OCI-LY1 (cell line): ENCODE measurements around the gene PTPRE.

Source experiments
- H2AFZ ChIP-seq: fragments of 200-600 bp; sonication (generic), shearing (Covaris generic); 2 replicates; pipeline ENCODE4 v1.6.0; 2014; ENCODE audit warnings: antibody characterized with exemption, mild to moderate bottlenecking, low read length
- H3F3A ChIP-seq: fragments of 200-600 bp; sonication (generic), shearing (Covaris generic); 2 replicates; pipeline ENCODE4 v1.6.0; 2014; ENCODE audit warnings: mild to moderate bottlenecking, antibody characterized with exemption, low read length, moderate library complexity; ENCODE audit not compliant: insufficient read depth
- H3K27ac ChIP-seq: fragments of 200-600 bp; sonication (generic); 2 replicates; pipeline ENCODE4 v1.5.1; 2014; ENCODE audit warnings: low read length, mixed run types, mild to moderate bottlenecking, low read depth; ENCODE audit not compliant: poor library complexity, severe bottlenecking
- H3K27me3 ChIP-seq: fragments of 200-600 bp; sonication (generic); 2 replicates; pipeline ENCODE4 v1.6.0; 2014; ENCODE audit warnings: antibody characterized with exemption, mild to moderate bottlenecking, low read length, moderate library complexity; ENCODE audit not compliant: insufficient read depth
- H3K36me3 ChIP-seq: fragments of 200-600 bp; sonication (generic); 2 replicates; pipeline ENCODE4 v1.6.1; 2014; ENCODE audit warnings: mild to moderate bottlenecking, antibody characterized with exemption, low read length, moderate library complexity, mixed read lengths; ENCODE audit not compliant: insufficient read depth
- H3K4me1 ChIP-seq: fragments of 200-600 bp; sonication (generic); 2 replicates; pipeline ENCODE4 v1.5.1; 2014; ENCODE audit warnings: mild to moderate bottlenecking, low read length, moderate library complexity; ENCODE audit not compliant: insufficient read depth, severe bottlenecking
- H3K4me2 ChIP-seq: fragments of 200-600 bp; sonication (generic), shearing (Covaris generic); 2 replicates; pipeline ENCODE4 v1.6.1; 2014; ENCODE audit warnings: low read length
- H3K4me3 ChIP-seq: fragments of 200-600 bp; sonication (generic); 2 replicates; pipeline ENCODE4 v1.5.1; 2014; ENCODE audit warnings: low read length, low read depth, mild to moderate bottlenecking, mixed read lengths; ENCODE audit not compliant: poor library complexity, severe bottlenecking
- H3K79me2 ChIP-seq: fragments of 200-600 bp; shearing (Covaris generic); 2 replicates; pipeline ENCODE4 v1.6.1; 2016; ENCODE audit warnings: mixed run types, low read length, mixed read lengths; ENCODE audit not compliant: insufficient read depth
- H3K9ac ChIP-seq: fragments of 200-600 bp; sonication (generic), shearing (Covaris generic); 2 replicates; pipeline ENCODE4 v1.6.1; 2014; ENCODE audit warnings: mild to moderate bottlenecking, low read length, mixed read lengths
- H3K9me2 ChIP-seq: fragments of 200-600 bp; sonication (generic), shearing (Covaris generic); 2 replicates; pipeline ENCODE4 v1.6.1; 2014; ENCODE audit warnings: low read depth, mild to moderate bottlenecking, low read length, mixed read lengths
- H3K9me3 ChIP-seq: fragments of 200-600 bp; shearing (Covaris generic); 2 replicates; pipeline ENCODE4 v1.6.1; 2014; ENCODE audit warnings: low read length, mixed read lengths
- H4K20me1 ChIP-seq: fragments of 200-600 bp; sonication (generic), shearing (Covaris generic); 2 replicates; pipeline ENCODE4 v1.6.0; 2016; ENCODE audit warnings: mild to moderate bottlenecking, low read length; ENCODE audit not compliant: insufficient read depth
- CTCF ChIP-seq: fragments of 200-600 bp; sonication (generic), shearing (Covaris generic); IDR thresholded peaks from 2 replicates; pipeline ENCODE4 v1.5.1; 2017; ENCODE audit warnings: mild to moderate bottlenecking, antibody characterized with exemption, low read length, moderate library complexity, mixed read lengths
- EZH2 ChIP-seq: fragments of 200-600 bp; sonication (generic), shearing (Covaris generic); IDR thresholded peaks from 2 replicates; pipeline ENCODE4 v1.8.0; 2017; ENCODE audit warnings: borderline replicate concordance, mixed run types, mild to moderate bottlenecking, antibody characterized with exemption, low read length, moderate library complexity, mixed read lengths

The PTPRE gene

DNA sequence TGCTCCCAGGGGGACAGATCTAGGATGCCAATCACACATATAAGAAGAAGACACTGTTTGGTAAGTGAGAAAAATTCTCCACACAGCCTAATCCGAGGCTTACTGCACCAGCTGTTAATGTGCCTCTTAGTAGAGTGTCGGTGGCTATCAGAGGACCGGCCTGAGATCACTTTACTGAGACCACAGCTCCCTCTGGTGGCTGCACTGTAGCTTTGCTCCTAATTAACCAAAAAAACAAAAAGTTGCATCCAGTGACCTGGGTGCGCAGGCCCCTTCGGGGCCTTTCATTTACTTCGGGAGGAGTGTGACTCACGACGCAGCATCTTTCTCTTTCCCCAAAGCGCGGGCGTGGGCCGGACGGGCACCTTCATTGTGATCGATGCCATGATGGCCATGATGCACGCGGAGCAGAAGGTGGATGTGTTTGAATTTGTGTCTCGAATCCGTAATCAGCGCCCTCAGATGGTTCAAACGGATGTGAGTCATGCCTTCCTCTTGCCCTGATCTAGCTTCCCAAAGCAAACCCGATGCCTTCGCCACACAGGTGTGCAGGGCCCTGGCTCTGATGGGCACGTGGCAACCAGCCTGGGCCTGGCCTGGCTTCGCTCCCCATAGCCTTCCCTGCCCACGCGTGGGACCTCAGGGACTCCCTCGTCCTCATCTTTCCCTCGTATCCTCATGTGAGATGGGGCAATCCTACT is 162.6 kb downstream of the PTPRE start:
- no peak overlapping the region for H3K4me3 ChIP-seq
- H2AFZ ChIP-seq, result no peak overlapping the region
- no peak overlapping the region for H3K9ac ChIP-seq
- H3K4me1 ChIP-seq, result peaks cover 24% of the 10 kb centered on the region
- H3K9me2 ChIP-seq, result no peaks in the 10 kb centered on the region
- H3K27me3 ChIP-seq, result no peaks in the 10 kb centered on the region
- no peaks in the 10 kb centered on the region for H3F3A ChIP-seq
- no peaks in the 10 kb centered on the region for H4K20me1 ChIP-seq
- H3K79me2 ChIP-seq, result no peaks in the 10 kb centered on the region
- TF ChIP-seq CTCF, result peak; percentile 82
- no peak for TF ChIP-seq EZH2
- no peaks in the 10 kb centered on the region for H3K9me3 ChIP-seq
- no peak overlapping the region for H3K27ac ChIP-seq
- H3K36me3 ChIP-seq, result peaks cover 56% of the 10 kb centered on the region
- H3K4me2 ChIP-seq, result no peak overlapping the region

- Histone ChIP-seq H3K9me2 (no peaks in the 10 kb centered on the region), H3F3A (no peaks in the 10 kb centered on the region), H3K9ac (no peak overlapping the region), H3K27ac (no peak overlapping the region), H3K4me3 (no peak overlapping the region), H3K79me2 (no peaks in the 10 kb centered on the region), H3K27me3 (no peaks in the 10 kb centered on the region), H2AFZ (no peak overlapping the region), H3K4me2 (no peak overlapping the region), H3K4me1 (peaks cover 17% of the 10 kb centered on the region), H4K20me1 (no peaks in the 10 kb centered on the region), H3K36me3 (peaks cover 63% of the 10 kb centered on the region), H3K9me3 (no peaks in the 10 kb centered on the region)
- TF ChIP-seq CTCF (no peak), EZH2 (no peak)
Measured at GRCh38 chr10:128070161-128070560, 163.3 kb downstream of the PTPRE start.

- Histone ChIP-seq H3K9me2 (no peaks in the 10 kb centered on the region), H3K36me3 (peaks cover 62% of the 10 kb centered on the region), H3K4me3 (no peak overlapping the region), H3K79me2 (no peaks in the 10 kb centered on the region), H2AFZ (no peak overlapping the region), H3K9ac (no peak overlapping the region), H3F3A (no peaks in the 10 kb centered on the region), H3K4me2 (no peak overlapping the region), H3K27ac (no peak overlapping the region), H3K9me3 (no peaks in the 10 kb centered on the region), H3K4me1 (peaks cover 12% of the 10 kb centered on the region), H3K27me3 (no peaks in the 10 kb centered on the region), H4K20me1 (no peaks in the 10 kb centered on the region)
- TF ChIP-seq EZH2 (no peak), CTCF (no peak)
Measured at GRCh38 chr10:128070721-128071416, 164.0 kb downstream of the PTPRE start.
